Duodenal mucosa (tissue), 2 donors: Measurements from ENCODE around the gene USP17L17.
"Not testable (repeated sequence)": the region's sequence is repeated elsewhere in the genome, so short reads cannot be mapped to it uniquely, and the experiment has no call there.

ENCODE experiments used
- H3K27ac ChIP-seq: one replicate; pipeline ENCODE4 v1.7.0; 2013; ENCODE audit warnings: low read depth, low read length
- H3K27me3 ChIP-seq, 2 donors: one replicate each; pipeline ENCODE4 v1.7.0; 2013; ENCODE audit warnings: low read length in 2 of 2, control low read depth in 1 of 2; ENCODE audit not compliant: insufficient read depth in 2 of 2, control insufficient read depth in 1 of 2
- H3K36me3 ChIP-seq, 2 donors: one replicate each; pipeline ENCODE4 v1.7.0; 2013; ENCODE audit warnings: low read length in 2 of 2, control low read depth in 1 of 2; ENCODE audit not compliant: insufficient read depth in 2 of 2, control insufficient read depth in 1 of 2
- H3K4me1 ChIP-seq, 2 donors: one replicate each; pipeline ENCODE4 v1.7.0; 2013; ENCODE audit warnings: low read length in 2 of 2, control low read depth in 1 of 2; ENCODE audit not compliant: insufficient read depth in 2 of 2, control insufficient read depth in 1 of 2
- H3K4me3 ChIP-seq, 2 donors: one replicate each; pipeline ENCODE4 v1.7.0; 2013; ENCODE audit warnings: low read length in 2 of 2, low read depth in 1 of 2
- H3K9ac ChIP-seq, 2 donors: one replicate each; pipeline ENCODE4 v1.7.0; 2013; ENCODE audit warnings: low read length in 2 of 2, low read depth in 1 of 2
- H3K9me3 ChIP-seq, 2 donors: one replicate each; pipeline ENCODE4 v1.7.0; 2013; ENCODE audit warnings: low read length in 2 of 2, control low read depth in 1 of 2; ENCODE audit not compliant: control insufficient read depth in 1 of 2

Gene USP17L17, protein sequence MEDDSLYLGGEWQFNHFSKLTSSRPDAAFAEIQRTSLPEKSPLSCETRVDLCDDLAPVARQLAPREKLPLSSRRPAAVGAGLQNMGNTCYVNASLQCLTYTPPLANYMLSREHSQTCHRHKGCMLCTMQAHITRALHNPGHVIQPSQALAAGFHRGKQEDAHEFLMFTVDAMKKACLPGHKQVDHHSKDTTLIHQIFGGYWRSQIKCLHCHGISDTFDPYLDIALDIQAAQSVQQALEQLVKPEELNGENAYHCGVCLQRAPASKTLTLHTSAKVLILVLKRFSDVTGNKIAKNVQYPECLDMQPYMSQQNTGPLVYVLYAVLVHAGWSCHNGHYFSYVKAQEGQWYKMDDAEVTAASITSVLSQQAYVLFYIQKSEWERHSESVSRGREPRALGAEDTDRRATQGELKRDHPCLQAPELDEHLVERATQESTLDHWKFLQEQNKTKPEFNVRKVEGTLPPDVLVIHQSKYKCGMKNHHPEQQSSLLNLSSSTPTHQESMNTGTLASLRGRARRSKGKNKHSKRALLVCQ

GRCh38 chr4:9243579-9243978, at the start of gene USP17L17:
Gene USP17L17, plus strand, starts transcription at chr4:9243879. Its CDS starts 0 bp downstream, at chr4:9243879.
- H3K27ac ChIP-seq, H3K9me3 ChIP-seq, H3K4me3 ChIP-seq, H3K27me3 ChIP-seq, H3K36me3 ChIP-seq, H3K9ac ChIP-seq, H3K4me1 ChIP-seq: not testable (repeated sequence)

DNA sequence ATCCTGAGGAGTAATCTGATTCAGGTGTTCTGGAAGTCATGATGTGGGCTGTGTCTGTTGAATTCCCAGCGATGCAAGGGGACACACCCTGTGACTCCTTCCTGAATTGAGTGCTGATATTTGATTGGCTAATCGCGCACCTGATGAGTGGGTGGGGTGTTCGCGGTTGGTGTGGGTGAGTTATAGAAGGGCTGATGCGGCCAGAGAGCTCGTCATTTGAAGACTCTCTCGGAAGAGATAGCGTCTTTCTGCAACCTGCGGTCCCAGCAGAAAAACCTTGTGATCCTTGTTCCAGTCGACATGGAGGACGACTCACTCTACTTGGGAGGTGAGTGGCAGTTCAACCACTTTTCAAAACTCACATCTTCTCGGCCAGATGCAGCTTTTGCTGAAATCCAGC, 33.3 kb upstream of the USP17L17 start, which contains the start of gene USP17L10:
USP17L10 (plus strand) TSS at position 301 of the 400 bp plus-strand sequence; CDS start at position 301, 0 bp downstream.
- not testable (repeated sequence) for H3K4me3 ChIP-seq, H3K4me1 ChIP-seq, H3K36me3 ChIP-seq, H3K9me3 ChIP-seq, H3K9ac ChIP-seq, H3K27me3 ChIP-seq, H3K27ac ChIP-seq

- H3K4me1 ChIP-seq, H3K36me3 ChIP-seq, H3K9me3 ChIP-seq, H3K27ac ChIP-seq, H3K4me3 ChIP-seq, H3K27me3 ChIP-seq, H3K9ac ChIP-seq: not testable (repeated sequence)
Observed at GRCh38 chr4:9214701-9215100, 29.0 kb upstream of the USP17L17 start.

DNA sequence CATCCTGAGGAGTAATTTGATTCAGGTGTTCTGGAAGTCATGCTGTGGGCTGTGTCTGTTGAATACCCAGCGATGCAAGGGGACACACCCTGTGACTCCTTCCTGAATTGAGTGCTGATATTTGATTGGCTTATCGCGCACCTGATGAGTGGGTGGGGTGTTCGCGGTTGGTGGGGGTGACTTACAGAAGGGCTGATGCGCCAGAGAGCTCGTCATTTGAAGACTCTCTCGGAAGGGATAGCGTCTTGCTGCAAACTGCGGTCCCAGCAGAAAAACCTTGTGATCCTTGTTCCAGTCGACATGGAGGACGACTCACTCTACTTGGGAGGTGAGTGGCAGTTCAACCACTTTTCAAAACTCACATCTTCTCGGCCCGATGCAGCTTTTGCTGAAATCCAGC, 28.6 kb upstream of the USP17L17 start, which contains the start of gene USP17L11:
USP17L11 (plus strand) TSS at position 301 of the 400 bp plus-strand sequence; CDS start at position 301, 0 bp downstream.
- not testable (repeated sequence) for H3K36me3 ChIP-seq, H3K27me3 ChIP-seq, H3K9me3 ChIP-seq, H3K4me3 ChIP-seq, H3K9ac ChIP-seq, H3K4me1 ChIP-seq, H3K27ac ChIP-seq

DNA sequence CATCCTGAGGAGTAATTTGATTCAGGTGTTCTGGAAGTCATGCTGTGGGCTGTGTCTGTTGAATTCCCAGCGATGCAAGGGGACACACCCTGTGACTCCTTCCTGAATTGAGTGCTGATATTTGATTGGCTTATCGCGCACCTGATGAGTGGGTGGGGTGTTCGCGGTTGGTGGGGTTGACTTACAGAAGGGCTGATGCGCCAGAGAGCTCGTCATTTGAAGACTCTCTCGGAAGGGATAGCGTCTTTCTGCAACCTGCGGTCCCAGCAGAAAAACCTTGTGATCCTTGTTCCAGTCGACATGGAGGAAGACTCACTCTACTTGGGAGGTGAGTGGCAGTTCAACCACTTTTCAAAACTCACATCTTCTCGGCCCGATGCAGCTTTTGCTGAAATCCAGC, 23.8 kb upstream of the USP17L17 start, which contains the start of gene USP17L12:
USP17L12 (plus strand) TSS at position 301 of the 400 bp plus-strand sequence; CDS start at position 301, 0 bp downstream.
- H3K4me1 ChIP-seq, H3K36me3 ChIP-seq, H3K9me3 ChIP-seq, H3K27ac ChIP-seq, H3K4me3 ChIP-seq, H3K9ac ChIP-seq, H3K27me3 ChIP-seq: not testable (repeated sequence)

- not testable (repeated sequence) for H3K9me3 ChIP-seq, H3K4me3 ChIP-seq, H3K36me3 ChIP-seq, H3K27ac ChIP-seq, H3K27me3 ChIP-seq, H3K4me1 ChIP-seq, H3K9ac ChIP-seq
Observed at GRCh38 chr4:9224596-9224995, 19.1 kb upstream of the USP17L17 start, which contains the start of gene USP17L13. Gene USP17L13, plus strand, starts transcription at chr4:9224896. Its CDS starts 0 bp downstream, at chr4:9224896.

- not testable (repeated sequence) for H3K9me3 ChIP-seq, H3K36me3 ChIP-seq, H3K27me3 ChIP-seq, H3K27ac ChIP-seq, H3K9ac ChIP-seq, H3K4me1 ChIP-seq, H3K4me3 ChIP-seq
Observed at GRCh38 chr4:9230249-9230648, 13.4 kb upstream of the USP17L17 start.

DNA sequence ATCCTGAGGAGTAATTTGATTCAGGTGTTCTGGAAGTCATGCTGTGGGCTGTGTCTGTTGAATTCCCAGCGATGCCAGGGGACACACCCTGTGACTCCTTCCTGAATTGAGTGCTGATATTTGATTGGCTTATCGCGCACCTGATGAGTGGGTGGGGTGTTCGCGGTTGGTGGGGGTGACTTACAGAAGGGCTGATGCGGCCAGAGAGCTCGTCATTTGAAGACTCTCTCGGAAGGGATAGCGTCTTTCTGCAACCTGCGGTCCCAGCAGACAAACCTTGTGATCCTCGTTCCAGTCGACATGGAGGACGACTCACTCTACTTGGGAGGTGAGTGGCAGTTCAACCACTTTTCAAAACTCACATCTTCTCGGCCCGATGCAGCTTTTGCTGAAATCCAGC, 9.6 kb upstream of the USP17L17 start, which contains the start of gene USP17L15:
USP17L15 (plus strand) TSS at position 301 of the 400 bp plus-strand sequence; CDS start at position 301, 0 bp downstream.
- H3K4me3 ChIP-seq, H3K9ac ChIP-seq, H3K27me3 ChIP-seq, H3K4me1 ChIP-seq, H3K36me3 ChIP-seq, H3K27ac ChIP-seq, H3K9me3 ChIP-seq: not testable (repeated sequence)

- H3K4me3 ChIP-seq, H3K9me3 ChIP-seq, H3K9ac ChIP-seq, H3K27ac ChIP-seq, H3K4me1 ChIP-seq, H3K27me3 ChIP-seq, H3K36me3 ChIP-seq: not testable (repeated sequence)
Observed at GRCh38 chr4:9238461-9238860, 5.2 kb upstream of the USP17L17 start.

DNA sequence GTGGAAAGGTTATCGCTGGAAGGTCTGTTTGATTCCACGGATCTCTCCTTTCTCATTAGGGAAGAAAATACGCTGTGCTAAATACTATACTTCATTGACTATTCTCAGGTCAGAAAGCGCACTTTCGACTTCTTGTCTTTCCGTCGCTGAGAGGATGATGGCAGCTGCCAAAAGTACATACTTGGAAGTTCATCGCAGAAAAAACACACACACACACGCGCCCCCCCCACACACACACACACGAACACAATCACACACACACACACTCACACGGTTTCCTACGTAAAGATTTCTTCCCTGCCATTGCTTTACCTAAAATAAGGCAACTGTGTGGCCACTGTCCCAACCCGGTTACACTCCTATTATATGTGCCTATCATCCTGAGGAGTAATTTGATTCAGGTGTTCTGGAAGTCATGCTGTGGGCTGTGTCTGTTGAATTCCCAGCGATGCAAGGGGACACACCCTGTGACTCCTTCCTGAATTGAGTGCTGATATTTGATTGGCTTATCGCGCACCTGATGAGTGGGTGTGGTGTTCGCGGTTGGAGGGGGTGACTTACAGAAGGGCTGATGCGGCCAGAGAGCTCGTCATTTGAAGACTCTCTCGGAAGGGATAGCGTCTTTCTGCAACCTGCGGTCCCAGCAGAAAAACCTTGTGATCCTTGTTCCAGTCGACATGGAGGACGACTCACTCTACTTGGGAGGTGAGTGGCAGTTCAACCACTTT, 4.4 kb downstream of the USP17L17 start, which contains the start of gene USP17L18:
USP17L18 (plus strand) TSS at position 678 of the 728 bp plus-strand sequence; CDS start at position 678, 0 bp downstream.
- not testable (repeated sequence) for H3K36me3 ChIP-seq, H3K4me1 ChIP-seq, H3K27ac ChIP-seq, H3K9me3 ChIP-seq, H3K4me3 ChIP-seq, H3K9ac ChIP-seq, H3K27me3 ChIP-seq
